ENCODE measurements around the gene ENKD1.

The ENKD1 gene

GRCh38 chr16:67679935-67680897, 13.7 kb upstream of the ENKD1 start:
- TF ChIP-seq CTCF (IDR thresholded peaks at IDR 0.05; ENCODE audit: low read depth, low read length), result no peak
- DNase-seq (ENCODE audit: low read depth in 2 of 2), result no peak

GRCh38 chr16:67678354-67679023, 11.9 kb upstream of the ENKD1 start:
- TF ChIP-seq CTCF (IDR thresholded peaks at IDR 0.05; ENCODE audit: low read depth, low read length), result no peak
- no peak overlapping the region for H3K4me3 ChIP-seq (replicated peaks in 1 of 2; ENCODE audit: low read depth in 2 of 2, low read length in 2 of 2)
- no peak for DNase-seq (ENCODE audit: low read depth in 2 of 2)

More at GRCh38 chr16:67679935-67680897, 13.7 kb upstream of the ENKD1 start:
- no peak overlapping the region for H3K4me3 ChIP-seq (replicated peaks in 1 of 2; ENCODE audit: low read depth in 2 of 2, low read length in 2 of 2)

GRCh38 chr16:67677712-67678111, 11.2 kb upstream of the ENKD1 start:
- no peak overlapping the region for H3K4me3 ChIP-seq (replicated peaks in 1 of 2; ENCODE audit: low read depth in 2 of 2, low read length in 2 of 2)
- no peak for TF ChIP-seq CTCF (IDR thresholded peaks at IDR 0.05; ENCODE audit: low read depth, low read length)
- DNase-seq (ENCODE audit: low read depth in 2 of 2), result no peak

GRCh38 chr16:67676939-67677338, 10.4 kb upstream of the ENKD1 start:
- no peak for TF ChIP-seq CTCF (IDR thresholded peaks at IDR 0.05; ENCODE audit: low read depth, low read length)
- DNase-seq (ENCODE audit: low read depth in 2 of 2), result no peak
- no peak overlapping the region for H3K4me3 ChIP-seq (replicated peaks in 1 of 2; ENCODE audit: low read depth in 2 of 2, low read length in 2 of 2)

- no peak for DNase-seq (ENCODE audit: low read depth in 2 of 2)
- TF ChIP-seq CTCF (IDR thresholded peaks at IDR 0.05; ENCODE audit: low read depth, low read length), result no peak
Measured at GRCh38 chr16:67676516-67676915, 10.0 kb upstream of the ENKD1 start.

GRCh38 chr16:67675999-67676398, 9.4 kb upstream of the ENKD1 start:
- no peak overlapping the region for H3K4me3 ChIP-seq (replicated peaks in 1 of 2; ENCODE audit: low read depth in 2 of 2, low read length in 2 of 2)
- DNase-seq (ENCODE audit: low read depth in 2 of 2), result no peak
- no peak for TF ChIP-seq CTCF (IDR thresholded peaks at IDR 0.05; ENCODE audit: low read depth, low read length)

More at GRCh38 chr16:67676516-67676915, 10.0 kb upstream of the ENKD1 start:
- H3K4me3 ChIP-seq (replicated peaks in 1 of 2; ENCODE audit: low read depth in 2 of 2, low read length in 2 of 2), result no peak overlapping the region

Data from cardiac fibroblast (primary cell).